ENCODE results near the gene FAM177B.
"Not testable (repeated sequence)": the region's sequence is repeated elsewhere in the genome, so short reads cannot be mapped to it uniquely, and the experiment has no call there.

The FAM177B gene

DNA sequence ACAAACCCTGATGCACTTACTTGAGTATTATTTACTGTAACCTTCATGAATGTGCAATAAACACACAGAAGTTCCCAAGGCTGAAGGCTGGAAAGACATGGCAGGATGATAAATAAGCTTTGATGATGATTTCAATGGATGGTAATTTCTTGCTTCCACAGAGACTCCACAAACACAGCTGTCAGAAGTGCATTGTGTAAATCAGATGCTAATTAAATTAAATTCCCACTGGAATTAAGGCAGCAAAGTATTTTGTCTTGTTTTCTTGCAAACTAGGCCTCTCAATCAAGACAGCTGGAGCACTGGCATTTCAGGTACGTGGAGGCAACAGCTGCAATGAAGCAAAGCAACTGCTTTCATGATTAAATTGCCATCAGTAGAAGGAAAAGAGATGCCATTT, 24.1 kb downstream of the FAM177B start:
- peaks cover 12% of the 10 kb centered on the region for H3K27me3 Mint-ChIP-seq
- no peaks in the 10 kb centered on the region for H3K4me1 Mint-ChIP-seq (ENCODE audit: low read depth)
- no peak overlapping the region for H3K27ac Mint-ChIP-seq
- H3K36me3 Mint-ChIP-seq, result no peaks in the 10 kb centered on the region
- no peak overlapping the region for H3K4me3 Mint-ChIP-seq
- no peaks in the 10 kb centered on the region for H3K9me3 Mint-ChIP-seq (ENCODE audit: low read depth)

DNA sequence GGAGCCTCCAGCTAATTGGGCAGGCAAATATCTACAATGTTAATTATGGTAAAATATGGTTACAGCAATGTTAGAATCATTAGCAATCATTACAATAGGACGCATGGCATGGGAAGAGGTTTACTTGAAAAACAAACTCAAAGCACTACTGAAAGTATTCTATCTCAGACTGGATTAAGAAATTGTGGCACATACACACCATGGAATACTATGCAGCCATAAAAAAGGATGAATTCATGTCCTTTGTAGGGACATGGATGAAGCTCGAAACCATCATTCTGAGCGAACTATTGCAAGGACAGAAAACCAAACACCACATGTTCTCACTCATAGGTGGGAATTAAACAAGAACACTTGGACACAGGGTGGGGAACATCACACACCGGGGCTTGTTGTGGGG, 25.2 kb downstream of the FAM177B start:
- H3K27ac Mint-ChIP-seq; H3K9me3 Mint-ChIP-seq (ENCODE audit: low read depth); H3K4me3 Mint-ChIP-seq; H3K4me1 Mint-ChIP-seq (ENCODE audit: low read depth); H3K36me3 Mint-ChIP-seq: not testable (repeated sequence)
- H3K27me3 Mint-ChIP-seq, result peaks cover 12% of the 10 kb centered on the region

DNA sequence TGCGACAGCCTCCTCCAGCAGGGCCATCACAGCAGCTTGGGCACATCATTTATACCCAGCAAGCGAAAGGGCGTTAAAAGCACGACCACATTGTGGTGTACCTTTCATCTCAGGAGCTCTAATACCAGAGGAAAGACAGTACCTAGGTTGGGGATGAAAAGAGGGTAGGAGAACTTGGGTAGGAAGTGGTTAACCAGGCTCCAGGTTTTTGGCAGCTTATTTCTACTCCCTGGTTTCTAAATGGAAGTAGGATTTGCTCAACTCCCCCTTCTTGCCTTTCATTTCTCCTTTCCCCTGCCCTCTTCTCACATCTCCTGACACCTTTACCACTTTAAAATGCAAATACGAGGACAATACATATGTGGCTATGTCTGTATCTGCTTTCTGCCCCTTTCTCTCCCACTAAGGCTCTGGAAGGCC, 30.2 kb downstream of the FAM177B start:
- peaks cover 10% of the 10 kb centered on the region for H3K4me1 Mint-ChIP-seq (ENCODE audit: low read depth)

DNA sequence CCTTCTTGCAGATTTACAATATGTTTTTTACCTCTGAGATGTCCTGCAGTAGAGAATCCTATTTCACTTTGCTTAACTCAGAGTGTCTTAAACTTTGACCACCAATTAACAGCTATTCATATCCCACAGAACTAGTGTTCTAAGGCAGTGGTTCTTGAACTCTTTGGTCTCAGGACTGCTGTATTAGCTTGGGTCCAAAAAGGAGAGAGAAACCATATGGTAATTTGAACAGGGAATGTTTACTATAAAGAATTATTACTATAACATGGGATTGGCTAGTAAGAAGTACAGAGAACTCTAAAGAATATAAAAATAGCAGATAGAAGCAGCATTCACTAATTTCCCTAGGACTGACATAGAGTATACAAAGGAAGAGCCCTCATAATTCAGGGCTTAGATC, 31.6 kb downstream of the FAM177B start:
- H3K36me3 Mint-ChIP-seq, result peaks cover 14% of the 10 kb centered on the region
- H3K9me3 Mint-ChIP-seq (ENCODE audit: low read depth), result peaks cover 3% of the 10 kb centered on the region
- H3K27ac Mint-ChIP-seq, result no peak overlapping the region
- peaks cover under 1% of the 10 kb centered on the region for H3K27me3 Mint-ChIP-seq
- H3K4me1 Mint-ChIP-seq (ENCODE audit: low read depth), result peaks cover 17% of the 10 kb centered on the region
- no peak overlapping the region for H3K4me3 Mint-ChIP-seq

More for the DNA sequence above, 30.2 kb downstream of the FAM177B start:
- Mint-ChIP-seq H3K36me3 (peaks cover 14% of the 10 kb centered on the region), H3K27me3 (peaks cover 9% of the 10 kb centered on the region), H3K9me3 (ENCODE audit: low read depth) (peaks cover 3% of the 10 kb centered on the region), H3K27ac (no peak overlapping the region), H3K4me3 (no peak overlapping the region)

DNA sequence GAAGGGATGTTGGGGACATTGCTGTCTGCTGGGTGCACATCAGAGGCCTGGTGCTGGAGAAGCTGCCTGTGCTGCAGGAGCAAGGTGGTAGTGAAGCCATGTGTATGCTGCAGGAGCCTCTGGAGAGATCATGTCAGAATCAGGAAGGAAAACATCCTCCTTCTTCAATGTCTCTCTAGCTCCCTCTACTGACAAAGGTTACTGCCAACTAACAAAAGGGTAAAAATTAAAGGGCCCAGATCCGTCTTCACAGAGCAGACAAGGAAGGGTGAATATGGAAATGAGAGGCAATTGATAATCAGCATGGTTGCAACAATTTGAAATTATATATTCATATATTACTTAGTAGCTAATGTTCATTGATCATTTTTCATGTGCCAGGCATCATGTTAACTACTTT, 32.2 kb downstream of the FAM177B start:
- H3K4me3 Mint-ChIP-seq, result no peak overlapping the region
- H3K4me1 Mint-ChIP-seq (ENCODE audit: low read depth), result peaks cover 17% of the 10 kb centered on the region
- peaks cover 3% of the 10 kb centered on the region for H3K9me3 Mint-ChIP-seq (ENCODE audit: low read depth)
- no peaks in the 10 kb centered on the region for H3K27me3 Mint-ChIP-seq
- no peak overlapping the region for H3K27ac Mint-ChIP-seq
- H3K36me3 Mint-ChIP-seq, result peaks cover 14% of the 10 kb centered on the region

DNA sequence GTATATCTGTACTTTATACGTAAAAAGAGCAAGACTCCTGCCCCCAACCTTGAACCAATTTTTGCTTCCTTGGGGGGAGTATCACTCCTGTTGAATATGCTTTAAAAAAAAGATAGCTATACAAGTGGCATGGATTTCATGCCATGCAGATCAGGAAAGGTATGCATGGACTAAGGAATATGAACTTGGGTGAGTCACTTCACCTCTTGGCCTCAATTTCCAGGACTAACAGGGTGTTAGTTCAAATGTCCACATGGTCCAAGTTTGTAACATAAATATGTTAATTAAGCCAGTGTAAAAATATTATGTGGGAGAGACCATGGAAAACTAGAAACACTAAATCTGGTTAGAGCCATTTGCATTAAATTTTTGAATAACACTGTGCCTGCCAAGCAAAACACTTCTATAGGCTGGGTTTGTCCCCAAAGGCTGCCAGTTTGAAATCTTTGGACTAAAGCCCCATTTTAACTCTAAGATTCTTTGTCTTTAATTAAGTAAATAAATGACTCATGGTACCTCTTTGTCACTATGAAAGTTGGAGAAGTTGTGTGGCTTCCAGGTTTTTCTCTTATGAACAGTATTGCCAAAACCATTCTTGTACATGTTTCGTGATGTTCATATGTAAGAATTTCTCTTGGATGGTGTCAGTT, 33.1 kb downstream of the FAM177B start:
- Mint-ChIP-seq H3K27me3 (no peaks in the 10 kb centered on the region), H3K27ac (no peak overlapping the region), H3K4me1 (ENCODE audit: low read depth) (peaks cover 17% of the 10 kb centered on the region), H3K9me3 (ENCODE audit: low read depth) (peaks cover 3% of the 10 kb centered on the region), H3K4me3 (no peak overlapping the region), H3K36me3 (peaks cover 14% of the 10 kb centered on the region)

DNA sequence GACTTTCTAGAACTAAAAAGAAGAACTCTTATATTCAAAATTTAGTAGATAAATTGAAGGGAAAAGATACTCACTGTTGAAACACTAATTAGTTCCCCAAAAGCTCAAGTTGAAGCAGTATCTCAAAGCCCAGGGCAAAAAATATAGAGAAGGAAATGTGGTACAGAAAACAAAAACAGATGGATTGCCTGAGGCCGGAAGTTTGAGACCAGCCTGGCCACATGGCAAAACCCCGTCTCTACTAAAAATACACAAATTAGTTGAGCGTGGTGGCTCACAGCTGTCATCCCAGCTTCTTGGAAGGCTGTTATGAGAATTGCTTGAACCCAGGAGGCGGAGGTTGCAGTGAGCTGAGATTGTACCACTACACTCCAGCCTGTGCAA, 36.0 kb downstream of the FAM177B start:
- H3K36me3 Mint-ChIP-seq, result peaks cover 13% of the 10 kb centered on the region
- no peak overlapping the region for H3K27ac Mint-ChIP-seq

DNA sequence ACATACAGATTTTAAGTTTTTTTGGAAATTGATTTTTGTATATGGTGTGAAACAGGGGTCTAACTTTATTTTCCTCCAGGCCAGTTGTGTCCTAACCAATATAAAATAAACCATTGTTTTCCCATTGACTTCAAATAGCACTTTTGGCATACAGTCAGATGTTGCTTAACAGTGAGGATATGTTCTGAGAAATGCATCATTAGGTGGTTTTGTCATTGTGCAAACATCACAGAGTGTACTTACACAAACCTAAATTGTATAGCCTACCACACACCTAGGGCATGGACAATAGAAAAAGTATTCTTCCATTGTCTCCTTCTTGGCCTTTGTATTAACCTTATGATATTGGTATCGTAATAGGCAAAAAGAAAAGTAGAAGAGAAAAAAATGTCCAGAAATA, 40.5 kb downstream of the FAM177B start:
- H3K9me3 Mint-ChIP-seq (ENCODE audit: low read depth), result no peaks in the 10 kb centered on the region
- H3K27ac Mint-ChIP-seq, result no peak overlapping the region
- peaks cover 5% of the 10 kb centered on the region for H3K4me1 Mint-ChIP-seq (ENCODE audit: low read depth)
- H3K4me3 Mint-ChIP-seq, result no peak overlapping the region
- H3K27me3 Mint-ChIP-seq, result peaks cover 12% of the 10 kb centered on the region
- H3K36me3 Mint-ChIP-seq, result no peaks in the 10 kb centered on the region

More for the DNA sequence above, 36.0 kb downstream of the FAM177B start:
- peaks cover 2% of the 10 kb centered on the region for H3K27me3 Mint-ChIP-seq
- H3K4me1 Mint-ChIP-seq (ENCODE audit: low read depth), result peaks cover 14% of the 10 kb centered on the region
- H3K4me3 Mint-ChIP-seq, result no peak overlapping the region
- peaks cover 3% of the 10 kb centered on the region for H3K9me3 Mint-ChIP-seq (ENCODE audit: low read depth)

DNA sequence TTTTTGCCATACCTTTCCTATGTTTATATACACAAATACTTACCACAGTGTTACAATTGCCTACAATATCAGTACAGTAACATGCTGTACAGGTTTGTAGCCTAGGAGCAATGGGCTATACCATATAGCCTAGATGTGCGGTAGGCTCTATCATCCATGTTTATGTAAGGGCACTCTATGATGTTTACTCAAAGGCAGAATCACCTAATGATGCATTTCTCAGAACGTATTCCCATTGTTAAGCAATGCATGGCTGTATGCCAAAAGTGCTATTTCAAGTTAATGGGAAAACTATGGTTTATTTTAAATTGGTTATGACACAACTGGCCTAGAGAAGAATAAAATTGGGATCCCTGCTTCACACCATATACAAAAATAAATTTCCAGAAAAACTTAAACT, 41.0 kb downstream of the FAM177B start:
- Mint-ChIP-seq H3K9me3 (ENCODE audit: low read depth) (no peaks in the 10 kb centered on the region), H3K36me3 (no peaks in the 10 kb centered on the region), H3K4me3 (no peak overlapping the region), H3K4me1 (ENCODE audit: low read depth) (no peaks in the 10 kb centered on the region), H3K27ac (no peak overlapping the region), H3K27me3 (peaks cover 12% of the 10 kb centered on the region)

DNA sequence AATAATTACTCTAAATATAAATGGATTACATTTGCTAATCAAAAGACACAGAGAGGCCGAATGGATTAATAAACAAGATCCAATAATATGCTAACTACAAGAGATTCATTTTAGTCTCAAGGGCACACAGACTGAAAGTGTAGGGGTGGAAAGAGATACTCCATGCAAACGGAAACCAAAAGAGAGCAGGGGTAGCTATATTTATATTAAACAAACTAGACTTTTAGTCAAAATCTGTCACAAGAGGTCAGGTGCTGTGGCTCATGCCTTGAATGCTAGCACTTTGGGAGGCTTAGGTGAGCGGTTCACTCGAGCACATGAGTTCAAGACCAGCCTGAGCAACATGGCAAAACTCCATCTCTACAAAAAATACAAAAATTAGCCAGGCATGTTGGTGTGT, 44.2 kb downstream of the FAM177B start:
- H3K9me3 Mint-ChIP-seq (ENCODE audit: low read depth), result no peaks in the 10 kb centered on the region
- H3K27me3 Mint-ChIP-seq, result peaks cover 12% of the 10 kb centered on the region
- no peaks in the 10 kb centered on the region for H3K36me3 Mint-ChIP-seq
- H3K4me1 Mint-ChIP-seq (ENCODE audit: low read depth), result no peaks in the 10 kb centered on the region
- no peak overlapping the region for H3K4me3 Mint-ChIP-seq
- peak overlapping the region; percentile 13 for H3K27ac Mint-ChIP-seq

DNA sequence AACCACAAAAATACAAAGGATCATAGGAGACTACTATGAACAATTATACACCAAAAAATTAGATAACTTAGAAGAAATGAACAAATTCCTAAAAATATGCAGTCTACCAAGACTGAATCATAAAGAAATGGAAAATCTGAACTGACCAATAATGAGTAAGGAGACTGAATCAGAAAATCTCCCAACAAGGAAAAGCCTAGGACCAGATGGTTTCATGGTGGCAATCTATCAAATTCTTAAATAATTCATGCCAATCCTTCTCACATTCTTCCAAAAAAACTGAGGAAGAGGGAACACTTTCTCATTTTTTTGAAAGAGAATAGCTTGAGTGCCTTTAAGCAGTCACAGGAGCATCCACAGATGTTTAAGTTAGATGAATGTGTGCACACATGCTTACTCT, 46.0 kb downstream of the FAM177B start:
- Mint-ChIP-seq H3K9me3 (ENCODE audit: low read depth) (no peaks in the 10 kb centered on the region), H3K27me3 (peaks cover 13% of the 10 kb centered on the region), H3K4me1 (ENCODE audit: low read depth) (no peaks in the 10 kb centered on the region), H3K27ac (no peak overlapping the region), H3K36me3 (no peaks in the 10 kb centered on the region), H3K4me3 (no peak overlapping the region)

DNA sequence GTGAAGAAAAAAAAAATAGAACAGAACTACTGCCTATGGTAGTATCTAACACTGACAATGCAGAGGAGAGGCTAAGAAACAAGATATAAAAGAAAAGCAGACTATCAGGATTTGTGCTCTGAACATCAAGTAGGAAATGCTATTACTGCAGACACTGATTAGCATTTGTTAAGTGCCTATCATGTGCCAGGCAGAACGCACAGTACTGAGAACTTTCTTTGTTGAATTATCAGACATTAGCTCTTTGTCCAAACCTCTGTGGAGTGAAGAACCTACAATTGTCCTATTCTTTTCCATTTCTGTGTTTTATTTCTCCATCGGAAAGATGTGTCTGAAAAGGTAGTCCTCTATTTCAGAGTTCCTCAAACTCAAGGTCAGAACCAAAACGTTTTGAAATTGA, 47.4 kb downstream of the FAM177B start:
- Mint-ChIP-seq H3K27me3 (peaks cover 13% of the 10 kb centered on the region), H3K4me3 (no peak overlapping the region), H3K27ac (no peak overlapping the region), H3K4me1 (ENCODE audit: low read depth) (no peaks in the 10 kb centered on the region), H3K36me3 (no peaks in the 10 kb centered on the region), H3K9me3 (ENCODE audit: low read depth) (no peaks in the 10 kb centered on the region)

DNA sequence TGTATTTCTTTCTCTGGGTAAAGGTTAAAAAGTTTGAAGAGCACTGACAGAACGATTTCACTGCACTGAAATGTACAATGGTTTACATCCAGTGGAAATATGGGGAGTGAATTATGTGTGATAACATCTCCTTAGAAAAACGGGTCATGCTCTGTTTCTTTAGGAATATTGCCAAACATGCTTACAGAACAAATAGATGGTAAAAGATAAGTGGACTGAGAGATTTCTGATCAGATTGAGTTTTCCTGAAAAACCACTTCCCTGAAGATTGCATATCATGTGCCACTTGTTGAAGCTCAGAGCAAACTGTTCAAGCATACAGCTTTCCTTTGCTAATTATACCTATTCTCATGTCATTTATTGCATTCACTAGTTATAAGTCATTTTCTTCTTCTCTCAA, 47.9 kb downstream of the FAM177B start:
- no peak overlapping the region for H3K4me3 Mint-ChIP-seq
- peaks cover 13% of the 10 kb centered on the region for H3K27me3 Mint-ChIP-seq
- peaks cover under 1% of the 10 kb centered on the region for H3K4me1 Mint-ChIP-seq (ENCODE audit: low read depth)
- no peak overlapping the region for H3K27ac Mint-ChIP-seq
- no peaks in the 10 kb centered on the region for H3K36me3 Mint-ChIP-seq
- no peaks in the 10 kb centered on the region for H3K9me3 Mint-ChIP-seq (ENCODE audit: low read depth)

DNA sequence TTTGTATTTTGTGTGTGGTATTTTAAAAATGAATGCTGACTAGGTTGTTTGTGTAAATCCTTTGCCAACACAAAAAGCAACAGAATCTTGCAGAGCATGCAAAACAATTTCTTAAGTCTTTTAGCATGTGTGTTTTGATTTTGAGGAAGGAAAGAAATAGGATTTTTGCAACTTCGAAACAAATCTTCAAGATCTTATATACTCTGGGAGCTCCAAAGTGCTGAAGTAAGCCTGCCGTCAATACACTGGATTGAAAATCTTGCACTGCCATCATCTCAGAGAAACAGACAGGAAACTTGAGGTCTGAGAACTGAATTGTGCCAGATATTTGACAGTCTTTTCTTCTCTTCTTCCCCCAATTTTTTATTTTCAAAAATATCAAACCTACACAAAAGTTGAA, 48.5 kb downstream of the FAM177B start:
- no peak overlapping the region for H3K27ac Mint-ChIP-seq
- no peaks in the 10 kb centered on the region for H3K36me3 Mint-ChIP-seq
- H3K27me3 Mint-ChIP-seq, result peaks cover 8% of the 10 kb centered on the region
- no peaks in the 10 kb centered on the region for H3K9me3 Mint-ChIP-seq (ENCODE audit: low read depth)
- H3K4me1 Mint-ChIP-seq (ENCODE audit: low read depth), result peaks cover 5% of the 10 kb centered on the region
- no peak overlapping the region for H3K4me3 Mint-ChIP-seq

DNA sequence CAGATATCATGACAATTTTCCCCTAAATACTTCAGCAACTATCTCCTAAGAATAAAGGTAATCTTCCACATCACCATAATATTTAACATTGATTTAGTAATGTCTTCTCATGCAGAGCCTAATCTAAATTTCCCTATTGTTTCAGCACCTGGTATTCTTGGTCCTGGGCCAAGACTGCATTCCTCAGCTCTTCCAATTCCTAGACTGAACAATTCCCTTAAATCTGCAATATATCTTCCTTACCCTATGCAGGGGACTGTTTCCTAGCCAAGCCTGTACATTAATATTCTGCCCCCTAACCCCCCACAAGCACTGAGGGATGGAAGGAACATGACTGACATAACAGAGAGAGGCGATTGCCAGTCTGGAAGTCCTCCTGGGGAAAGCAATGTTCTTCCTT, 49.1 kb downstream of the FAM177B start:
- Mint-ChIP-seq H3K4me1 (ENCODE audit: low read depth) (peaks cover 8% of the 10 kb centered on the region), H3K36me3 (no peaks in the 10 kb centered on the region), H3K27me3 (peaks cover 8% of the 10 kb centered on the region), H3K4me3 (no peak overlapping the region), H3K9me3 (ENCODE audit: low read depth) (no peaks in the 10 kb centered on the region), H3K27ac (no peak overlapping the region)

DNA sequence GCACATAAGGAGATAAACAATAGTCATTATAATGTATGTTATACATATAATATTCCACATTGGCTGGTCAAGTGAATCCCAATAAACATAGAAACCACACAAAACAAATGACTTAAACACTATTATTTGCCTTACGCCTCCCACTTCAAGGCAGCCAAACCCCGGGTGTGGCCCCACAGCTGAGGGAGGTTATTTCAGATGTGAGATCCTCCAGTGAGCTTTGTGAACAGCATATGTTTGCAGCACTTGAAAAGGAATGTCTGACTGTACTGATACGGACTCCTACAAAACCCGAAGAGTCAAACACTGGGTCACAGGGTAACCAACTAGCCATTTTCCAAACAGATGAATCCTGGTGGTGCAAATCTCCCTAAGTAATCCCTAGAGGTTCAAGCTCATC, 50.7 kb downstream of the FAM177B start:
- H3K4me3 Mint-ChIP-seq, result no peak overlapping the region
- peaks cover 8% of the 10 kb centered on the region for H3K4me1 Mint-ChIP-seq (ENCODE audit: low read depth)
- no peaks in the 10 kb centered on the region for H3K36me3 Mint-ChIP-seq
- peaks cover 4% of the 10 kb centered on the region for H3K27me3 Mint-ChIP-seq
- H3K9me3 Mint-ChIP-seq (ENCODE audit: low read depth), result no peaks in the 10 kb centered on the region
- H3K27ac Mint-ChIP-seq, result no peak overlapping the region

All from activated naive CD8-positive, alpha-beta T cell (primary cell).